Endothelial cell of umbilical vein (primary cell): ENCODE results near the gene LANCL3. TPM values are rescaled to one million over a fixed set of nuclear protein-coding genes. Genes with fewer than 3 reads are reported as not detected.

Source experiments
- BruUV-seq: library from RNA; stranded (reverse); fragments of 400-500 nt; replicated peaks from 2 replicates; lab custom pipeline; 2021; lab: Mats Ljungman, UMichigan
- CTCF ChIA-PET: fragments of 300-600, 350-600 bp; sonication (Branson Sonifier 250); formaldehyde crosslinking; loops from one replicate; lab custom pipeline; 2021; ENCODE audit warnings: antibody characterized with exemption, inconsistent platforms; lab: Charles Lee
- POLR2A ChIA-PET: fragments of 300-600, 350-600 bp; sonication (Branson Sonifier 250); formaldehyde crosslinking; loops from one replicate; lab custom pipeline; 2021; ENCODE audit warnings: antibody characterized with exemption, inconsistent platforms; lab: Charles Lee
- DNase-seq: peaks from one replicate; pipeline ENCODE4 v3.0.0-alpha.2; 2011; ENCODE audit warnings: low read depth, low spot score
- FAIRE-seq: peaks from 2 replicates; lab custom pipeline; 2011; peaks lifted over from hg19 to GRCh38; lab: Jason Lieb, UNC
- H2AFZ ChIP-seq: 2 replicates; pipeline ENCODE4 v1.6.0; 2012; ENCODE audit warnings: low read depth, low read length, control low read depth, inconsistent platforms
- H3K27ac ChIP-seq: 2 replicates; pipeline ENCODE4 v1.5.1; 2011; ENCODE audit warnings: low read depth, mild to moderate bottlenecking, control low read depth, low read length, moderate library complexity; ENCODE audit not compliant: insufficient read depth
- H3K27me3 ChIP-seq, 2 experiments: 2 replicates each; pipeline versions ENCODE4 v1.6.0 to v1.6.1; 2011; ENCODE audit warnings: low read length in 2 of 2, mixed read lengths in 1 of 2; ENCODE audit not compliant: control insufficient read depth in 2 of 2, insufficient read depth in 2 of 2
- H3K36me3 ChIP-seq, 2 experiments: 2 replicates in 1 of 2; 3 replicates in 1 of 2; pipeline ENCODE4 v1.5.1; 2011; ENCODE audit warnings: low read length in 2 of 2, mild to moderate bottlenecking in 1 of 2, moderate library complexity in 1 of 2; ENCODE audit not compliant: control insufficient read depth in 2 of 2, insufficient read depth in 2 of 2; ENCODE audit errors: extremely low read depth in 1 of 2
- H3K4me1 ChIP-seq: 3 replicates; pipeline ENCODE4 v1.5.1; 2011; ENCODE audit warnings: mild to moderate bottlenecking, low read length; ENCODE audit not compliant: control insufficient read depth, insufficient read depth; ENCODE audit errors: extremely low read depth
- H3K4me2 ChIP-seq: 2 replicates; pipeline ENCODE4 v1.6.1; 2011; ENCODE audit warnings: low read length, control low read depth, mixed read lengths; ENCODE audit not compliant: insufficient read depth
- H3K4me3 ChIP-seq, 3 experiments: fragments of 200-600 bp in 1 of 3; sonication (generic), shearing (Covaris generic) in 1 of 3; replicated peaks in 1 of 3; 2 replicates each; pipeline ENCODE4 v1.5.1; 2011 to 2016; ENCODE audit warnings: control low read depth in 3 of 3, low read length in 3 of 3, mild to moderate bottlenecking in 2 of 3, inconsistent platforms in 1 of 3, low read depth in 1 of 3, moderate library complexity in 1 of 3; ENCODE audit not compliant: insufficient read depth in 1 of 3
- H3K79me2 ChIP-seq: 2 replicates; pipeline ENCODE4 v1.6.0; 2012; ENCODE audit warnings: low read length, inconsistent platforms; ENCODE audit not compliant: control insufficient read depth, insufficient read depth
- H3K9ac ChIP-seq: replicated peaks from 2 replicates; pipeline ENCODE3; 2011; ENCODE audit warnings: low read length, control low read depth; ENCODE audit not compliant: insufficient read depth; ENCODE audit errors: extremely low read depth
- H3K9me1 ChIP-seq: replicated peaks from 3 replicates; pipeline ENCODE4 v1.6.0; 2011; ENCODE audit warnings: mild to moderate bottlenecking, low read length; ENCODE audit not compliant: control insufficient read depth, insufficient read depth; ENCODE audit errors: extremely low read depth
- H3K9me3 ChIP-seq: replicated peaks from 2 replicates; pipeline ENCODE4 v1.5.1; 2012; ENCODE audit warnings: low read length, inconsistent platforms; ENCODE audit not compliant: control insufficient read depth, insufficient read depth
- H4K20me1 ChIP-seq: replicated peaks from 2 replicates; pipeline ENCODE3; 2011; ENCODE audit warnings: mild to moderate bottlenecking, low read length; ENCODE audit not compliant: control insufficient read depth, insufficient read depth; ENCODE audit errors: extremely low read depth
- CTCF ChIP-seq, 2 donors: IDR thresholded peaks; 1 replicate in 1 of 2; 2 replicates in 1 of 2; pipeline ENCODE4 v1.5.1; 2011; ENCODE audit warnings: low read length in 2 of 2, mild to moderate bottlenecking in 2 of 2, moderate library complexity in 2 of 2, control low read depth in 1 of 2, inconsistent platforms in 1 of 2, low read depth in 1 of 2; ENCODE audit not compliant: insufficient read depth in 1 of 2; ENCODE audit errors: extremely low read depth in 1 of 2
- EZH2 ChIP-seq: IDR thresholded peaks from 2 replicates; pipeline ENCODE4 v1.6.1; 2012; ENCODE audit warnings: borderline replicate concordance, low read depth, mild to moderate bottlenecking, moderate library complexity, low read length, inconsistent platforms; ENCODE audit not compliant: severe bottlenecking
- FOS ChIP-seq: IDR thresholded peaks from 2 replicates; pipeline ENCODE4 v1.6.1; 2011; ENCODE audit warnings: mild to moderate bottlenecking, low read length, moderate library complexity, borderline replicate concordance; ENCODE audit not compliant: insufficient read depth
- GATA2 ChIP-seq: IDR thresholded peaks from 2 replicates; pipeline ENCODE4 v1.7.0; 2011; ENCODE audit warnings: low read depth, mild to moderate bottlenecking, moderate library complexity, mixed read lengths, low read length; ENCODE audit not compliant: insufficient read length, insufficient read depth
- JUN ChIP-seq: IDR thresholded peaks from 2 replicates; pipeline ENCODE4 v1.6.1; 2011; ENCODE audit warnings: borderline replicate concordance, low read depth; ENCODE audit not compliant: insufficient read length, insufficient read depth
- MYC ChIP-seq: IDR thresholded peaks from one replicate; pipeline ENCODE4 v1.6.1; 2011; ENCODE audit warnings: mild to moderate bottlenecking, low read depth, low read length
- POLR2A ChIP-seq: IDR thresholded peaks from 2 replicates; pipeline ENCODE4 v1.6.1; 2012; ENCODE audit warnings: low read depth, mild to moderate bottlenecking, control low read depth, low read length
- POLR2AphosphoS5 ChIP-seq: IDR thresholded peaks from 2 replicates; pipeline ENCODE4 v1.6.1; 2012; ENCODE audit warnings: low read depth, mild to moderate bottlenecking, control low read depth, low read length, moderate library complexity; ENCODE audit not compliant: insufficient read depth
- dilution Hi-C: fragments of 300-500 bp; cut with MboI; formaldehyde crosslinking; loops from one replicate; pipeline ENCODE4 v1.15.0; 2019; ENCODE audit warnings: low sequenced_read_pairs; ENCODE audit not compliant: extremely low pct_ligation_motif_present
- intact Hi-C: fragments of 100-400 bp; cut with micrococcal nuclease; formaldehyde crosslinking; loops from one replicate; pipeline ENCODE4 v1.10.0; 2022
- polyA plus RNA-seq, 4 experiments: library from polyadenylated mRNA; depleted of rRNA in 3 of 4; stranded (reverse) in 3 of 4; unstranded in 1 of 4; fragments of >200 nt; gene quantifications; 2 replicates each; pipeline versions ENCODE4 v1.2.1 to v1.2.3, GENCODE V29; 2011 to 2012; ENCODE audit warnings: missing spikeins in 1 of 4
- total RNA-seq: library from RNA; stranded (reverse); gene quantifications from 2 replicates; pipeline ENCODE4 v1.2.3, GENCODE V29; 2021
- TF ChIP-seq, protein P1 (sequence below): IDR thresholded peaks from 2 replicates; pipeline ENCODE4 v1.6.1; 2011; ENCODE audit not compliant: insufficient read depth, insufficient read length

Gene LANCL3
- total and polyA plus RNA-seq, 2 donors (not counting 3 experiments of a cell fraction or from before 2014, with no cell fraction given) = 0.12 to 1.5 TPM

- CTCF ChIA-PET = no interaction called here
- BruUV-seq = no TSS peak
- FAIRE-seq = no peak
These were observed 125.8 kb downstream of the LANCL3 start for GRCh38 chrX:37697169-37697760.

More at GRCh38 chrX:37697169-37697760, 125.8 kb downstream of the LANCL3 start:
- no peak overlapping the region for H3K4me2 ChIP-seq
- H2AFZ ChIP-seq = no peak overlapping the region
- no peaks in the 10 kb centered on the region for H3K9me1 ChIP-seq
- H3K27ac ChIP-seq = no peak overlapping the region
- no peaks in the 10 kb centered on the region for H4K20me1 ChIP-seq
- no peak for DNase-seq
- intact Hi-C loops (no loop called here), dilution Hi-C loops (no loop called here)
- no peak for TF ChIP-seq CTCF (IDR thresholded peaks at IDR 0.05; ENCODE audit: extremely low read depth in 1 of 2, insufficient read depth in 1 of 2, low read depth in 1 of 2, low read length in 2 of 2)
- TF ChIP-seq GATA2 = no peak
- no peak for TF ChIP-seq EZH2
- no peak for TF ChIP-seq MYC
- TF ChIP-seq POLR2A = no peak
- no peak for TF ChIP-seq POLR2AphosphoS5
- TF ChIP-seq, protein P1, sequence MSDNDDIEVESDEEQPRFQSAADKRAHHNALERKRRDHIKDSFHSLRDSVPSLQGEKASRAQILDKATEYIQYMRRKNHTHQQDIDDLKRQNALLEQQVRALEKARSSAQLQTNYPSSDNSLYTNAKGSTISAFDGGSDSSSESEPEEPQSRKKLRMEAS = no peak
- TF ChIP-seq JUN = no peak
- no peak for TF ChIP-seq FOS
- H3K36me3 ChIP-seq = no peaks in the 10 kb centered on the region
- H3K9ac ChIP-seq = no peak overlapping the region
- H3K4me1 ChIP-seq = no peaks in the 10 kb centered on the region
- POLR2A ChIA-PET = no interaction called here
- no peaks in the 10 kb centered on the region for H3K79me2 ChIP-seq
- no peaks in the 10 kb centered on the region for H3K27me3 ChIP-seq
- no peaks in the 10 kb centered on the region for H3K9me3 ChIP-seq
- H3K4me3 ChIP-seq = no peak overlapping the region
